Measurements from ENCODE around the gene SPTBN5.

Gene SPTBN5

GRCh38 chr15:41893422-41894250 lies at the start of gene SPTBN5:
Gene SPTBN5 (minus strand): TSS chr15:41894053. CDS start chr15:41893497, 556 bp downstream.
- in situ Hi-C loops (cut with MboI; ENCODE audit: low sequenced_read_pairs), result no loop called here

DNA sequence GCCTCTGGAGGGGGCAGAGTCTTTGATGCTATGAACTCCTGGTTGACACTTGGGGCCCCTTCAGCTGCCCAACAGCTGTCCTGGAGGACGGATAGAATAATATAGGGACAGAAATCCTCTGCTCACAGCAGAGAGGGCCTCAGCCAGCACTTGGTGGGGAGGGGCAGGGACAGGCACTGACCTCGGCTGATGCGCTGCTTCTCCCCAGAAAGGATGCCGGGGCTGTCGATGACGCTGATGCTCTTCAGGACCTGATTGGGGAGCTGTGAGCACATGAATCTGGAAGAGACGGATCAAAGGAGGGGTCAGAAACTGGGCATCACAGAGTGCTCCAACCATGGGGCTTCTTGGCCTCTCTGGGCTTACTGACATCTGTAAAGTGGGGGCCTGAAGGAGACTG lies 49.0 kb upstream of the SPTBN5 start:
- in situ Hi-C loops (cut with MboI; ENCODE audit: low sequenced_read_pairs), result no loop called here

- in situ Hi-C loops (cut with MboI; ENCODE audit: low sequenced_read_pairs), result no loop called here
These were observed 48.0 kb upstream of the SPTBN5 start for GRCh38 chr15:41941644-41942415.

- in situ Hi-C loops (cut with MboI; ENCODE audit: low sequenced_read_pairs), result no loop called here
These were observed 46.6 kb upstream of the SPTBN5 start for GRCh38 chr15:41940441-41940857.

GRCh38 chr15:41939986-41940385 lies 46.1 kb upstream of the SPTBN5 start:
- in situ Hi-C loops (cut with MboI; ENCODE audit: low sequenced_read_pairs), result no loop called here

DNA sequence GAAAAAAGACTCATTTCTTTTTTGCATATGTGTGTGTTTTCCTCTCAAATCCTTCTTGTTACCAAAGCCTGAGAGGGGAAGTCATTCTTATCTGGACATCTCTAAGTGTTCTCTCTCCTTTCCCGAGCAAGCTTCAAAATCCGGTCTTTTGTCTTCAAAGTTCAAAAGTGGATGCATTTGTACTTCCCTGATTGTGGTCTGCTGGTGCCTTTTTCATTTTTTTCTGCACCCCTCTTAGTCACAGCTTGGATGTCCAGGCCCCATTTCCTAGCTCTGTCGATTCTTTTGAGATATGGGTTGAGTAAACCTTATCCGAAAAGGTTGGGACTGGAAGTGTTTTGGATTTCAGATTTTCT lies 43.7 kb upstream of the SPTBN5 start:
- in situ Hi-C loops (cut with MboI; ENCODE audit: low sequenced_read_pairs), result no loop called here

DNA sequence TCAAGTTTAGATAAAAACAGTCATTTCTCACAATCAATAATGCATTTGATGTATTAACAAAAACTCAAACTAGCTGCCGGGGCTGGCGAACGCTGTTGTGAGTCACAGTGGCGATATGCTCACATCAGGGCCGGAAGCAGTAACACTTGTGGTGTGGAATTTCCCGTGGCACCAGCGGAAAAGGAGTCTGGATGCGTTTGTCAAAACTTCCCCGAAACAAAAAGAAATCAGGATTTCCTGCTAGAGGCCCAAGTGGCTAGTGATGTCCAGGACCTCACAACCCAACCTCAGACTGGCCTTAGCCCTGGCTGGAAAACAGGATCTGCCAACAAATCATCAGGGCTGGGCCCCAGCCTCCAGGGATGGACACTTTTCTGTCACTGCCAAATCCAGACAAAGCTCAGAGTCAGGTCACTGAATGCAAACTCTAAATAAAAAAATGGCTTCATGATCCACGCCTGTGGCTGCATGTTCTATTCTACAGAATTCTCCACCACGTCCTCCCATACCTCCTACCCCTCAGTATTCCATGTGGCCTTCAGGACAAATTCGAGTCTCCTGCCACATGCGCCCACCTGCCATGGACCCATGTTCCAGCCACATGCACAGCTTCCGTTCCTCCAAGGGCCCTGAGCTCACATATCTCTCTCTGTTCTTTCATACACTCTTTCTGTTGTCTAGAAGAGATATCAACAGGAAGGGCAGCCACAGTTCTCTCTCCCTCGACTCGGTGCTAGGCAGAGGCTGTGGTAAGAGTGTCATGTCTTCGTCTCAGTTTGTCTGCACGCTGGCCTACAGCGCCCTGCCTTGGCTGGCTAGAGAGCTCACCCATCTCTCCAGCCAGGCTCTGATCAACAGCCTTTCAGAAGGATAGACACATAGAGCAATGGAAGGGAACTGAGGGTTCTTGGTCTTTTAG lies 43.1 kb upstream of the SPTBN5 start:
- in situ Hi-C loops (cut with MboI; ENCODE audit: low sequenced_read_pairs), result no loop called here

GRCh38 chr15:41936155-41936554 lies 42.3 kb upstream of the SPTBN5 start:
- in situ Hi-C loops (cut with MboI; ENCODE audit: low sequenced_read_pairs), result no loop called here

DNA sequence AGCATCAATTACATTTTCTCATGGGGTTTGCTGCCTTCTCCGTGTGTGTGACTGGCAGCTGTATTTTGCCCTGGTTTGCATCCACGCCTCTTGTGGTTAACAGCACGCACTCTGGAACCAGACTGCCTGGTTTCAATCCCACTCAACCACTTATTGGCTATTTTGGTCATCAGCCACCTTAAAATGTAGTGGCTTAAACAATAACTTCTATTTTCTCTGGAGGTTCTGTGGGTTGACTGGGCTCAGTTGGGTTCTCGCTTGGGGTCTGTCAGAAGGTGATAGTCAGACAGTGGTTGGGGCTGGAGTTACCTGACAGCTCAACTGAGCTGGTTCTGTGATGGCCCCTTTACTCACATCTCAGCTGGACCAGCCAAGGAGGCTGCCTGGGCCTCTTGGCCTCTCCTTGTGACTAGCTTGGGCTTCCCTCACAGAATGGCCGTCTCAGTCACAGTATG lies 41.7 kb upstream of the SPTBN5 start:
- in situ Hi-C loops (cut with MboI; ENCODE audit: low sequenced_read_pairs), result no loop called here

DNA sequence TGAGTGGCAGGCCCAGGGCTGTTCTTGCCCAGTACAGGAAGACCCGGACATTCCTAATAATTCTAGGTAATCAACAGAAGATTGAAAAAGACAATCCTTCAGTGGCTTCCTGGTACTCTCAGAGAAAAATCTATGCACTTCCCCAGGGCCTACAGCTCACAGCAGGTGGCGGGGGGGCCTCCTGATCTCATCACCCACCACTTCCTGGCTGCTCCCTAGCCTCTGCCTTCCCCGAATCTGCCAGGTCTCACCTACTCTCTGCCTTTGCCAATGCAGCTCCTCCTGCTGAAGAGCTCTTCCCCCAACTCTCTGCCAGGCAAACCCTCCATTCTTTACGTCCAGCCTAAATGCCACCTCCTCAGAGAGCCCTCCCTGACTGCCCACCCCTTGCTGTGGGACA lies 41.0 kb upstream of the SPTBN5 start:
- in situ Hi-C loops (cut with MboI; ENCODE audit: low sequenced_read_pairs), result no loop called here

DNA sequence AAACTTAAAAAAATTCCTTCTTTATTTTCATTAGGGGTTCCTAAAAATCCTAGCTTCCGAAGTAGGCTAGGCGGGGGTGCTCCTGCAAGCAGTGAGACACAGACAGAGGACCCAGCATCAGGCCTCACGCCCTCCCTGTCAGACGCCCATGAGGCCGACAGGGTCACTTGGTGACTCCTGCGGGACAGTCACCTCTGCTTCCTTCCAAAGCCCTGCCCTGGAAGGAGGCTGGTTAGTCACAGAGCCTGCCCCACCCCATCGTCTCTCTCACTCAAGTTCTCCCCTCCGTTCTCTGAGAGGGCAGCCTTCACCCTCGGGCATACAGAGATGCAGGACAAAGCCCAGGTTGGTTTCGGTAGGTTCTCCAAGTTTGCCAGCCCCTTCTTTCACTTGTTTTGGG lies 39.9 kb upstream of the SPTBN5 start:
- in situ Hi-C loops (cut with MboI; ENCODE audit: low sequenced_read_pairs), result no loop called here

- in situ Hi-C loops (cut with MboI; ENCODE audit: low sequenced_read_pairs), result no loop called here
These were observed 39.5 kb upstream of the SPTBN5 start for GRCh38 chr15:41933326-41933725.

GRCh38 chr15:41932511-41933289 lies 38.8 kb upstream of the SPTBN5 start:
- in situ Hi-C loops (cut with MboI; ENCODE audit: low sequenced_read_pairs), result no loop called here

GRCh38 chr15:41932101-41932500 lies 38.2 kb upstream of the SPTBN5 start:
- in situ Hi-C loops (cut with MboI; ENCODE audit: low sequenced_read_pairs), result no loop called here

- in situ Hi-C loops (cut with MboI; ENCODE audit: low sequenced_read_pairs), result no loop called here
These were observed 37.0 kb upstream of the SPTBN5 start for GRCh38 chr15:41930867-41931222.

DNA sequence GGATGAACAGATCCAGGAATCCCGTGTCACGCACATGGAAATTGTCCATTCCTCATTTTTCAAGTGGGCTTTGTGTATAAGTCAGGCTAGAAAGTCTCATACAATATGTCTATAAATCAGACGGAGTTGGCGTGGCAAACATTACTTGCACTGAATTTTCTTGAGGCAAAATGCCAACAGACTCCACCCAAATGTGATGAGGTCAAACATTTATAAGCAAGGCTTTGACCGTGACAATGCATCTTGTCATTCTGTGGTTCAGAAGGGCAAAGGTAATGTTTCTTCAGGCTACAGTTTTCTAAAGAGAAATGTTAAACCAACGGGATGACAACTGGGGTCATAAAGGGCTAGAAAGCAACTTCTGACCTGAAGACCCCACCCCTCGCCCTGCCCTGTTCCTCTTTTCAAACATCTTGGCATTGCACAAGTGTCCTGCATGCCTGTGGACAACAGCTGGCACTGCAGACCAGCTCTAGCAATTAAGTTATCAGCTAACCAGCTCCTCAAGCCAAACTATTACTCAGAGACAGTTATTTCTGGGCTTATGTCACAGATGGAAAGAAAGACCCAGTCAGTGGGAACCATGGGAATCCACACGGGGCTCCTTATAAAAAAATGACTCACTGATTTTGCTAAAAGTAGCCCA lies 36.5 kb upstream of the SPTBN5 start:
- in situ Hi-C loops (cut with MboI; ENCODE audit: low sequenced_read_pairs), result no loop called here

- in situ Hi-C loops (cut with MboI; ENCODE audit: low sequenced_read_pairs), result no loop called here
These were observed 35.1 kb upstream of the SPTBN5 start for GRCh38 chr15:41928637-41929620.

DNA sequence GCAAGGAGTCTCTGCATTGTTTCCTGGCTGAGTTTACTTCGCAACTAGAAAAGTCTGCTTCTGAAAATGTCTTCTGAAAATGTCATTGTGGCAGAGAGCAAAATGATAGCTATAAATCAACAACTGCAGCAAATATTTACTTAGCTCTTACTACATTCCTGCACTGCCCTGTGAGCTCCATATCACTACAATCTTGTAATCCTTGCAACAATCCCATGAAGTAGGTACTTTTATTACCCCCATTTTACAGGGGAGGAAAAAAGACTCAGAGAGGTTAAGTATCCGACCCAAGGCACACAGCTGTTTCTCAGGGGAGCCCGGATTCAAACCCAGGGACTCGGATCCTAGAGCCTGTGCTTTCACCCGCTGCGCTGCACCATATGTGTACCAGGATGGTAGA lies 34.2 kb upstream of the SPTBN5 start:
- in situ Hi-C loops (cut with MboI; ENCODE audit: low sequenced_read_pairs), result no loop called here

GRCh38 chr15:41927536-41927935 lies 33.7 kb upstream of the SPTBN5 start:
- in situ Hi-C loops (cut with MboI; ENCODE audit: low sequenced_read_pairs), result no loop called here
